Measurements from ENCODE around the gene FKBP5.

Gene FKBP5

DNA sequence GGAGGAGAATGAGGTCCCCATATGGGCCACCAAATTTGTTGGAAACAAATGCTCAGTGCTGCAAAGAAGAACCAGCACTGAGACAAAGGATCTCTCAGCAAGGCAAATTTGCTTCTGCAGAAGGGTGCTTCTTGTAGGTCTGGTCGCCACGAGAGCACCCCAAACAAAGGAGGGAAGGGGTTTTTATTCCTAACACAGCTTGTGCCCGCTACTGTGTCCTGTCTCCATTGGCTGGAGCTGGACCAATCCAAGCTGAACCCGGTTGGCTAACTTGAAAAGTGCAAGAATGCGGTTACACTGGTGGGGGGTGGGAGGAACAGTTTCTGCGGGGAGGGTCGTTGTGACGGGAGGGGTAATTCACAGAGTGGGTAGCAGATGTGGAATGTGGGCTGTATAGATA is 121.9 kb downstream of the FKBP5 start:
- Mint-ChIP-seq H3K27ac (no peak overlapping the region), H3K4me3 (no peak overlapping the region)

GRCh38 chr6:35564733-35565132 is 124.0 kb downstream of the FKBP5 start:
- Mint-ChIP-seq H3K36me3 (ENCODE audit: low read depth) (no peaks in the 10 kb centered on the region), H3K4me1 (peaks cover 2% of the 10 kb centered on the region), H3K27ac (no peak overlapping the region), H3K4me3 (no peak overlapping the region), H3K27me3 (peaks cover 7% of the 10 kb centered on the region), H3K9me3 (no peaks in the 10 kb centered on the region)
- ATAC-seq = no peak
- DNase-seq = no peak

More for the DNA sequence above, 121.9 kb downstream of the FKBP5 start:
- Mint-ChIP-seq H3K9me3 (no peaks in the 10 kb centered on the region), H3K4me1 (peaks cover 2% of the 10 kb centered on the region), H3K36me3 (ENCODE audit: low read depth) (no peaks in the 10 kb centered on the region), H3K27me3 (peaks cover 7% of the 10 kb centered on the region)
- ATAC-seq (no peak), DNase-seq (no peak)

- Mint-ChIP-seq H3K36me3 (ENCODE audit: low read depth) (no peaks in the 10 kb centered on the region), H3K9me3 (no peaks in the 10 kb centered on the region), H3K4me3 (no peak overlapping the region), H3K27me3 (peaks cover 7% of the 10 kb centered on the region), H3K4me1 (peaks cover 2% of the 10 kb centered on the region), H3K27ac (no peak overlapping the region)
- DNase-seq (no peak), ATAC-seq (no peak)
These were observed 126.7 kb downstream of the FKBP5 start for GRCh38 chr6:35562060-35562459.

DNA sequence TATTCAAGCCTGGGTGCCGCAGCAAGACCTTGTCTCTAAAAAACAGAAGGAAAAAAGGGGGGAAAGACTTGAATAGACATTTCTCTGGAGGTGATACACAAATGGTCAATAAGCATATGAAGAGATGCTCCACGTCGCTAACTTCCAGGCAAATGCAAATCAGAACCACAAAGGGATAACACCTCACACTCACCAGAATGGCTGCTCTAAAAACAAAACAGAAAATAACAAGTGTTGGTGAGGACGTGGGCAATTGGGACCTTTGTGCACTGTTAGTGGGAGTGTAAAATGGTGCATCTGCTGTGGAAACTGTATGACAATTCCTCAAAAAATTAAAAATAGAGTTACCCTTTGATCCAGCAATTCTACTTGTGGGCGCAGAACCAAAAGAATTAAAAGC is 127.6 kb downstream of the FKBP5 start:
- Mint-ChIP-seq H3K4me3 (no peak overlapping the region), H3K4me1 (no peaks in the 10 kb centered on the region), H3K9me3 (no peaks in the 10 kb centered on the region), H3K27me3 (peaks cover 7% of the 10 kb centered on the region), H3K27ac (no peak overlapping the region), H3K36me3 (ENCODE audit: low read depth) (no peaks in the 10 kb centered on the region)
- ATAC-seq = no peak
- DNase-seq = no peak

DNA sequence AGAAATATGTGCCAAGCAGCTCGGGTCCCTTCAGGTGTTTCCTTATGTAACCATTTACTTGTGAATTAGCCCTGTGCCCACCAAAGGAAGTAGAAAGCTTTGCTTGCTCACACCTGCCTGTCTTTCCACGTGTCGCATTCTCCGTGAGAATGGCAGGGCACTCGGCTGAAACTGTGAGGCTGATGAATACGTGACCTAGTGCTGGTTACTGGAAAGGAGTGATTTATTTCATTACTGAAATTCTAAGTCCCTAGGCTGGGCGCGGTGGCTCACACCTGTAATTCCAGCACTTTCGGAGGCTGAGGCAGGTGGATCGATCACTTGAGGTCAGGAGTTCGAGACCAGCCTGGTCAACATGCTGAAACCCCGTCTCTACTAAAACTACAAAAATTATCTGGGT is 130.1 kb downstream of the FKBP5 start:
- no peak overlapping the region for H3K27ac Mint-ChIP-seq
- DNase-seq (no peak), ATAC-seq (no peak)
- no peaks in the 10 kb centered on the region for H3K4me1 Mint-ChIP-seq
- no peaks in the 10 kb centered on the region for H3K9me3 Mint-ChIP-seq
- no peaks in the 10 kb centered on the region for H3K36me3 Mint-ChIP-seq (ENCODE audit: low read depth)
- H3K4me3 Mint-ChIP-seq = no peak overlapping the region
- peaks cover 2% of the 10 kb centered on the region for H3K27me3 Mint-ChIP-seq

DNA sequence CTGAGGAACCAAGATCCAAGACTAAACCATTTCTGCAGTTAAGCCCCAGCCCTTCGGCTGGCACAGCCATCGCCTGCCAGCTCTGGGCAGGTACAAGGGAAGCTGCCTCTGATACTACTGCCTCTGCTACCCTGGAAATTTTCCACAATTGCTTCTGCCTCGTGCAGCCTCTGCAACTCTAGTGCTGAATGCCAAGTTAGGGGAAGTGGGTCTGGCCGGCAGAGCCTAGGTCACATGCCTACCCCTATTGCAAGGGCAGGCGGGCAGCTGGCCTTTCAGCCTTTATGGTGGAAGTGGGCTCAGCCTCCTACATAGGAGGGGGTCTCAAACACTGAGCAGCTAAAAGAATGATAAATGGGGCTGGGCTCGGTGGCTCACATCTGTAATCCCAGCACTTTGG is 131.5 kb downstream of the FKBP5 start:
- Mint-ChIP-seq H3K4me1 (no peaks in the 10 kb centered on the region), H3K36me3 (ENCODE audit: low read depth) (no peaks in the 10 kb centered on the region), H3K4me3 (no peak overlapping the region), H3K9me3 (no peaks in the 10 kb centered on the region), H3K27ac (no peak overlapping the region), H3K27me3 (peaks cover 2% of the 10 kb centered on the region)
- ATAC-seq (no peak), DNase-seq (no peak)

GRCh38 chr6:35554811-35555210 is 133.9 kb downstream of the FKBP5 start:
- no peaks in the 10 kb centered on the region for H3K4me1 Mint-ChIP-seq
- H3K27ac Mint-ChIP-seq = no peak overlapping the region
- H3K9me3 Mint-ChIP-seq = peaks cover 10% of the 10 kb centered on the region
- H3K36me3 Mint-ChIP-seq (ENCODE audit: low read depth) = peaks cover 3% of the 10 kb centered on the region
- H3K27me3 Mint-ChIP-seq = peaks cover 2% of the 10 kb centered on the region
- no peak for DNase-seq
- ATAC-seq = no peak
- no peak overlapping the region for H3K4me3 Mint-ChIP-seq

- ATAC-seq = no peak
- H3K27ac Mint-ChIP-seq = no peak overlapping the region
- peaks cover 11% of the 10 kb centered on the region for H3K9me3 Mint-ChIP-seq
- H3K4me3 Mint-ChIP-seq = no peak overlapping the region
- DNase-seq = no peak
- no peaks in the 10 kb centered on the region for H3K4me1 Mint-ChIP-seq
- H3K27me3 Mint-ChIP-seq = peaks cover 2% of the 10 kb centered on the region
- peaks cover 3% of the 10 kb centered on the region for H3K36me3 Mint-ChIP-seq (ENCODE audit: low read depth)
These were observed 135.4 kb downstream of the FKBP5 start for GRCh38 chr6:35553315-35553714.

GRCh38 chr6:35552285-35552917 is 136.3 kb downstream of the FKBP5 start:
- peaks cover 11% of the 10 kb centered on the region for H3K9me3 Mint-ChIP-seq
- H3K4me1 Mint-ChIP-seq = no peaks in the 10 kb centered on the region
- ATAC-seq (peak; percentile 28), DNase-seq (peak; percentile 76)
- no peak overlapping the region for H3K27ac Mint-ChIP-seq
- H3K4me3 Mint-ChIP-seq = no peak overlapping the region
- H3K27me3 Mint-ChIP-seq = peaks cover 2% of the 10 kb centered on the region
- H3K36me3 Mint-ChIP-seq (ENCODE audit: low read depth) = peaks cover 3% of the 10 kb centered on the region

- Mint-ChIP-seq H3K4me3 (no peak overlapping the region), H3K4me1 (no peaks in the 10 kb centered on the region), H3K27me3 (peaks cover 2% of the 10 kb centered on the region), H3K36me3 (ENCODE audit: low read depth) (peaks cover 3% of the 10 kb centered on the region), H3K27ac (no peak overlapping the region), H3K9me3 (peaks cover 11% of the 10 kb centered on the region)
- DNase-seq = no peak
- ATAC-seq = no peak
These were observed 138.3 kb downstream of the FKBP5 start for GRCh38 chr6:35550437-35550836.

- DNase-seq = no peak
- no peaks in the 10 kb centered on the region for H3K4me1 Mint-ChIP-seq
- H3K4me3 Mint-ChIP-seq = no peak overlapping the region
- ATAC-seq = no peak
- H3K27ac Mint-ChIP-seq = no peak overlapping the region
- peaks cover 11% of the 10 kb centered on the region for H3K9me3 Mint-ChIP-seq
- no peaks in the 10 kb centered on the region for H3K27me3 Mint-ChIP-seq
- peaks cover 3% of the 10 kb centered on the region for H3K36me3 Mint-ChIP-seq (ENCODE audit: low read depth)
These were observed 141.0 kb downstream of the FKBP5 start for GRCh38 chr6:35547676-35548075.

GRCh38 chr6:35544769-35545361 is 143.8 kb downstream of the FKBP5 start:
- H3K36me3 Mint-ChIP-seq (ENCODE audit: low read depth) = no peaks in the 10 kb centered on the region
- no peaks in the 10 kb centered on the region for H3K4me1 Mint-ChIP-seq
- no peak overlapping the region for H3K27ac Mint-ChIP-seq
- no peaks in the 10 kb centered on the region for H3K27me3 Mint-ChIP-seq
- ATAC-seq = no peak
- no peak for DNase-seq
- H3K9me3 Mint-ChIP-seq = peaks cover 7% of the 10 kb centered on the region
- H3K4me3 Mint-ChIP-seq = no peak overlapping the region

- no peak overlapping the region for H3K4me3 Mint-ChIP-seq
- DNase-seq (no peak), ATAC-seq (no peak)
- H3K9me3 Mint-ChIP-seq = peaks cover 5% of the 10 kb centered on the region
- no peak overlapping the region for H3K27ac Mint-ChIP-seq
- H3K27me3 Mint-ChIP-seq = no peaks in the 10 kb centered on the region
- H3K36me3 Mint-ChIP-seq (ENCODE audit: low read depth) = no peaks in the 10 kb centered on the region
- H3K4me1 Mint-ChIP-seq = no peaks in the 10 kb centered on the region
These were observed 145.1 kb downstream of the FKBP5 start for GRCh38 chr6:35543459-35544193.

DNA sequence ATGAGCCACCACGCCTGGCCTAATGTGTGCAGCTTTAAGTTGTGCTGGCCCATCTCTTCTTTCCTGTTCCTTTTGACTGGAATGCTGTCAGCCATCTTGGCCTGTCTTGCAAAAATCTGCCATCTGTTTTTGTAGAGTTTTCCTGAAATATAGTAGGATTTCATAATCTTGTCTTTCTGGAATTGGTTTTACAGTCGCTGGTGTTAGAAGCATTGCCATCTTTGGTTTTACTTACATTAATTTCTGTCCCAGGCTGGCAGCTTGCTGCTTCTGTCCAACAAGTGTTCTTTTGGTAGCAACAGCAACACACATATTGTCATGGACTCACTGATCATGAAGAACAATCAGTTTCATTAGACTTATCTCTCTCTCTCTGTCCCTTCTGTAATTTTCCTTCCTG is 146.9 kb downstream of the FKBP5 start:
- ATAC-seq = no peak
- Mint-ChIP-seq H3K4me3 (no peak overlapping the region), H3K4me1 (no peaks in the 10 kb centered on the region), H3K36me3 (ENCODE audit: low read depth) (no peaks in the 10 kb centered on the region), H3K9me3 (peaks cover 5% of the 10 kb centered on the region), H3K27me3 (no peaks in the 10 kb centered on the region), H3K27ac (no peak overlapping the region)
- no peak for DNase-seq

DNA sequence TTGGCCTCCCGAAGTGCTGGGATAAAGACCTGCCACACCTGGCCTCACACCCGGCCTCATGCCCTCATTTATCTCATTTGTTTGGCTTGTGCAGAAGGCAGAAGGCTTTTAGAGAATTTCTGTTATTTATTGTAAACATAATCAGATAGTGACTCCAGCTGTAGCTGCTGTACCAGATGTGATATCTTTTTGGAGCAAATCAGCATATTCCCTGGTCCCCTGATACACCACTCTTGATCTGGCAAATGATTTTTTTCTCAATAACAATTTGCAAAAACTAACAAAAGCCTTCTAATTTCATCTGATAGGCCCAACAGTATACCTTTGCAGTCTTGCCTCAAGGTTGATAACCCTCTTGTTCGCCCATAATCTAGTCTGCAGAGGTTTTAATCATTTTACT is 149.5 kb downstream of the FKBP5 start:
- Mint-ChIP-seq H3K4me1 (peaks cover 2% of the 10 kb centered on the region), H3K27ac (no peak overlapping the region), H3K36me3 (ENCODE audit: low read depth) (no peaks in the 10 kb centered on the region), H3K4me3 (no peak overlapping the region), H3K27me3 (peaks cover 3% of the 10 kb centered on the region), H3K9me3 (peaks cover 5% of the 10 kb centered on the region)
- DNase-seq (no peak), ATAC-seq (no peak)

All from activated naive CD8-positive, alpha-beta T cell treated with anti-CD3 and anti-CD28 coated beads, Interleukin-2, amount 50 U/mL, for 24 hours (primary cell).